ENCODE results near the gene RAPGEF1. TPM values are rescaled to one million over a fixed set of nuclear protein-coding genes. Genes with fewer than 3 reads are reported as not detected.

The RAPGEF1 gene
- total RNA-seq, 4 donors from 2014 or later = 32.0 to 57.3 (median 38.9) TPM

GRCh38 chr9:131752231-131752884 is 12.5 kb upstream of the RAPGEF1 start:
- Histone ChIP-seq H3K9me3 (no peaks in the 10 kb centered on the region), H3K27ac (no peak overlapping the region), H3K27me3 (peaks cover 0 to 22% of the 10 kb centered on the region in 2 donors), H3K36me3 (no peaks in the 10 kb centered on the region), H3K4me1 (no peaks in the 10 kb centered on the region), H3K4me3 (no peak overlapping the region)
- no peak for TF ChIP-seq EP300 (IDR thresholded peaks at IDR 0.05)
- no peak for TF ChIP-seq POLR2A (IDR thresholded peaks at IDR 0.05)
- TF ChIP-seq CTCF (IDR thresholded peaks at IDR 0.05) = no peak
- 76 to 85% methylated on average over 4 of the region's 4 CpGs for WGBS, 2 donors
- DNase-seq (ENCODE audit: low spot score in 2 of 2) = no peak

- TF ChIP-seq CTCF (IDR thresholded peaks at IDR 0.05) = no peak
- no peaks in the 10 kb centered on the region for H3K36me3 ChIP-seq
- H3K4me1 ChIP-seq = no peaks in the 10 kb centered on the region
- H3K27ac ChIP-seq = no peak overlapping the region
- WGBS, 2 donors = 70 to 87% methylated on average over 5 of the region's 5 CpGs
- no peaks in the 10 kb centered on the region for H3K9me3 ChIP-seq
- no peaks in the 10 kb centered on the region for H3K27me3 ChIP-seq
- H3K4me3 ChIP-seq = no peak overlapping the region
- no peak for DNase-seq (ENCODE audit: low spot score in 2 of 2)
These were observed 8.6 kb upstream of the RAPGEF1 start for GRCh38 chr9:131748411-131748955.

GRCh38 chr9:131747352-131747751 is 7.5 kb upstream of the RAPGEF1 start:
- H3K9me3 ChIP-seq = no peaks in the 10 kb centered on the region
- no peak overlapping the region for H3K4me3 ChIP-seq
- no peak for DNase-seq (ENCODE audit: low spot score in 2 of 2)
- H3K27me3 ChIP-seq = no peaks in the 10 kb centered on the region
- WGBS, 2 donors = 33 to 40% methylated on average over 5 of the region's 5 CpGs
- H3K36me3 ChIP-seq = no peaks in the 10 kb centered on the region
- no peaks in the 10 kb centered on the region for H3K4me1 ChIP-seq
- TF ChIP-seq EP300 (IDR thresholded peaks at IDR 0.05) (no peak), POLR2A (IDR thresholded peaks at IDR 0.05) (no peak), CTCF (IDR thresholded peaks at IDR 0.05) (peak; percentile 26 to 49 (median 42))
- no peak overlapping the region for H3K27ac ChIP-seq

GRCh38 chr9:131745610-131746009 is 5.7 kb upstream of the RAPGEF1 start:
- Histone ChIP-seq H3K27me3 (no peaks in the 10 kb centered on the region), H3K4me1 (no peaks in the 10 kb centered on the region), H3K27ac (no peak overlapping the region), H3K4me3 (no peak overlapping the region), H3K9me3 (no peaks in the 10 kb centered on the region), H3K36me3 (no peaks in the 10 kb centered on the region)
- TF ChIP-seq EP300 (IDR thresholded peaks at IDR 0.05) (no peak), POLR2A (IDR thresholded peaks at IDR 0.05) (no peak), CTCF (IDR thresholded peaks at IDR 0.05) (no peak)
- DNase-seq (ENCODE audit: low spot score in 2 of 2) = no peak
- 88 to 93% methylated on average over 2 of the region's 2 CpGs for WGBS, 2 donors

- no peak for DNase-seq (ENCODE audit: low spot score in 2 of 2)
- Histone ChIP-seq H3K9me3 (no peaks in the 10 kb centered on the region), H3K27ac (peak overlapping the region in 1 of 4 donors; percentile 26), H3K27me3 (no peaks in the 10 kb centered on the region), H3K36me3 (no peaks in the 10 kb centered on the region), H3K4me1 (no peaks in the 10 kb centered on the region), H3K4me3 (no peak overlapping the region)
- no peak for TF ChIP-seq POLR2A (IDR thresholded peaks at IDR 0.05)
- TF ChIP-seq EP300 (IDR thresholded peaks at IDR 0.05) = no peak
- no peak for TF ChIP-seq CTCF (IDR thresholded peaks at IDR 0.05)
- 58 to 81% methylated on average over 8 of the region's 8 CpGs for WGBS, 2 donors
These were observed 4.9 kb upstream of the RAPGEF1 start for GRCh38 chr9:131744720-131745201.

All from tibial nerve (tissue), 4 donors.